WERI-Rb-1 (cell line): ENCODE measurements around the gene FGF14.
A peak's percentile ranks its signal among the peaks of the same experiment; 100 is the strongest.

Experiments used
- DNase-seq: peaks from one replicate; pipeline ENCODE4 v3.0.0-alpha.2; 2020
- H3K27ac ChIP-seq: fragments of 250-450 bp; sonication (Bioruptor Pico); 2 replicates; pipeline ENCODE4 v1.5.1; 2020; ENCODE audit warnings: mild to moderate bottlenecking, moderate library complexity
- H3K27me3 ChIP-seq: fragments of 250-450 bp; sonication (Bioruptor Pico); 2 replicates; pipeline ENCODE4 v1.5.1; 2021; ENCODE audit warnings: mild to moderate bottlenecking, low read depth, moderate library complexity; ENCODE audit not compliant: insufficient read depth, severe bottlenecking
- H3K36me3 ChIP-seq: fragments of 250-450 bp; sonication (Bioruptor Pico); 2 replicates; pipeline ENCODE4 v1.5.1; 2020; ENCODE audit warnings: mild to moderate bottlenecking, moderate library complexity
- H3K4me3 ChIP-seq: 2 replicates; pipeline ENCODE4 v1.5.1; 2011; ENCODE audit warnings: low read depth, mild to moderate bottlenecking, control low read depth, low read length
- H3K9me3 ChIP-seq: fragments of 250-450 bp; sonication (Bioruptor Pico); 2 replicates; pipeline ENCODE4 v1.5.1; 2021; ENCODE audit warnings: mild to moderate bottlenecking, moderate library complexity; ENCODE audit not compliant: severe bottlenecking
- CTCF ChIP-seq: IDR thresholded peaks from 2 replicates; pipeline ENCODE4 v1.5.1; 2011; ENCODE audit warnings: low read depth, mild to moderate bottlenecking, control low read depth, inconsistent platforms, low read length

Gene FGF14

GRCh38 chr13:102395939-102396338 is 5.9 kb downstream of the FGF14 start:
- TF ChIP-seq CTCF: no peak
- Histone ChIP-seq H3K4me3 (no peak overlapping the region), H3K36me3 (no peaks in the 10 kb centered on the region), H3K27me3 (peaks cover 8% of the 10 kb centered on the region), H3K9me3 (no peaks in the 10 kb centered on the region), H3K27ac (no peak overlapping the region)
- no peak for DNase-seq

GRCh38 chr13:102395174-102395573 is 6.7 kb downstream of the FGF14 start:
- no peak for TF ChIP-seq CTCF
- Histone ChIP-seq H3K4me3 (peak overlapping the region; percentile 70), H3K9me3 (no peaks in the 10 kb centered on the region), H3K27me3 (peaks cover 3% of the 10 kb centered on the region), H3K36me3 (no peaks in the 10 kb centered on the region), H3K27ac (peak overlapping the region; percentile 82)
- DNase-seq: no peak

- peak; percentile 98 for DNase-seq
- Histone ChIP-seq H3K4me3 (peak overlapping the region; percentile 70), H3K27ac (peak overlapping the region; percentile 82), H3K27me3 (no peaks in the 10 kb centered on the region), H3K9me3 (no peaks in the 10 kb centered on the region), H3K36me3 (no peaks in the 10 kb centered on the region)
- TF ChIP-seq CTCF: peak; percentile 95
Observed at GRCh38 chr13:102394158-102395053, 7.4 kb downstream of the FGF14 start.

GRCh38 chr13:102392481-102393209 is 9.2 kb downstream of the FGF14 start:
- Histone ChIP-seq H3K27ac (no peak overlapping the region), H3K36me3 (no peaks in the 10 kb centered on the region), H3K9me3 (no peaks in the 10 kb centered on the region), H3K27me3 (no peaks in the 10 kb centered on the region), H3K4me3 (no peak overlapping the region)
- TF ChIP-seq CTCF: no peak
- no peak for DNase-seq

GRCh38 chr13:102386461-102386860 is 15.4 kb downstream of the FGF14 start:
- Histone ChIP-seq H3K27me3 (no peaks in the 10 kb centered on the region), H3K4me3 (no peak overlapping the region), H3K36me3 (no peaks in the 10 kb centered on the region), H3K27ac (no peak overlapping the region), H3K9me3 (no peaks in the 10 kb centered on the region)
- TF ChIP-seq CTCF: no peak
- no peak for DNase-seq
